H1 (cell line): ENCODE measurements around the gene KIF21A. TPM values are rescaled to one million over a fixed set of nuclear protein-coding genes. Genes with fewer than 3 reads are reported as not detected.

Source experiments
- CTCF ChIA-PET: fragments of 300-600 bp; sonication (Branson Sonifier 250); formaldehyde crosslinking; loops from one replicate; lab custom pipeline; 2021; ENCODE audit not compliant: partially characterized antibody; lab: Charles Lee
- POLR2A ChIA-PET: fragments of 300-600 bp; sonication (Branson Sonifier 250); formaldehyde crosslinking; loops from one replicate; lab custom pipeline; 2021; ENCODE audit warnings: inconsistent platforms; ENCODE audit not compliant: partially characterized antibody; lab: Charles Lee
- DNase-seq, 2 experiments: peaks; one replicate each; pipeline versions ENCODE4 v3.0.0 to v3.0.0-alpha.2; 2010 to 2022; ENCODE audit warnings: low spot score in 2 of 2, low read depth in 1 of 2, mixed read lengths in 1 of 2
- FAIRE-seq: peaks from 2 replicates; lab custom pipeline; 2011; peaks lifted over from hg19 to GRCh38; lab: Jason Lieb, UNC
- H2AFZ ChIP-seq: 2 replicates; pipeline ENCODE4 v1.8.1; 2012; ENCODE audit warnings: low read length, inconsistent platforms
- H2AK5ac ChIP-seq: 2 replicates; pipeline ENCODE4 v1.6.1; 2013; ENCODE audit warnings: low read depth, low read length
- H2BK120ac ChIP-seq: replicated peaks from 2 replicates; pipeline ENCODE3; 2013; ENCODE audit warnings: low read depth, low read length, inconsistent platforms
- H2BK12ac ChIP-seq: 2 replicates; pipeline ENCODE4 v1.6.1; 2013; ENCODE audit warnings: low read depth, low read length
- H2BK15ac ChIP-seq: 2 replicates; pipeline ENCODE4 v1.6.1; 2013; ENCODE audit warnings: low read length
- H2BK20ac ChIP-seq: 2 replicates; pipeline ENCODE4 v1.6.1; 2013; ENCODE audit warnings: low read length
- H2BK5ac ChIP-seq: 2 replicates; pipeline ENCODE4 v1.6.1; 2013; ENCODE audit warnings: low read depth, low read length
- H3K14ac ChIP-seq: 2 replicates; pipeline ENCODE4 v1.6.1; 2013; ENCODE audit warnings: inconsistent platforms; ENCODE audit not compliant: insufficient read length
- H3K18ac ChIP-seq: 2 replicates; pipeline ENCODE4 v1.6.1; 2013; ENCODE audit warnings: low read length; ENCODE audit errors: extremely low read depth
- H3K23ac ChIP-seq: 2 replicates; pipeline ENCODE4 v1.6.1; 2013; ENCODE audit warnings: inconsistent platforms; ENCODE audit not compliant: insufficient read length
- H3K23me2 ChIP-seq: 2 replicates; pipeline ENCODE4 v1.6.1; 2013; ENCODE audit warnings: low read depth, low read length
- H3K27ac ChIP-seq: 2 replicates; pipeline ENCODE4 v1.6.1; 2011; ENCODE audit warnings: low read depth, low read length, inconsistent platforms
- H3K27me3 ChIP-seq, 4 experiments: replicated peaks in 1 of 4; 1 replicate in 1 of 4; 2 replicates in 3 of 4; pipeline versions ENCODE4 v1.6.1 to v1.8.1; 2011 to 2013; ENCODE audit warnings: low read length in 3 of 4, mild to moderate bottlenecking in 3 of 4, inconsistent platforms in 2 of 4, mixed read lengths in 2 of 4, moderate library complexity in 1 of 4; ENCODE audit not compliant: control insufficient read depth in 3 of 4, insufficient read depth in 3 of 4; ENCODE audit errors: extremely low read depth in 1 of 4
- H3K36me3 ChIP-seq, 4 experiments: 2 replicates each; pipeline versions ENCODE4 v1.6.1 to v1.8.1; 2011 to 2013; ENCODE audit warnings: mild to moderate bottlenecking in 4 of 4, low read length in 3 of 4, moderate library complexity in 2 of 4, control low read depth in 1 of 4, inconsistent platforms in 1 of 4; ENCODE audit not compliant: insufficient read depth in 4 of 4, control insufficient read depth in 2 of 4
- H3K4ac ChIP-seq: replicated peaks from 2 replicates; pipeline ENCODE3; 2013; ENCODE audit warnings: low read length, low read depth, mixed read lengths, inconsistent platforms; ENCODE audit not compliant: insufficient read length
- H3K4me1 ChIP-seq, 4 experiments: replicated peaks in 1 of 4; 1 replicate in 1 of 4; 2 replicates in 3 of 4; pipeline versions ENCODE4 v1.6.1 to v1.8.1; 2011 to 2013; ENCODE audit warnings: low read length in 3 of 4, inconsistent platforms in 2 of 4, mixed read lengths in 1 of 4; ENCODE audit not compliant: insufficient read depth in 4 of 4, control insufficient read depth in 3 of 4
- H3K4me2 ChIP-seq, 2 experiments: 2 replicates each; pipeline versions ENCODE4 v1.6.1 to v1.8.1; 2011 to 2013; ENCODE audit warnings: low read depth in 2 of 2, low read length in 2 of 2, control low read depth in 1 of 2, inconsistent platforms in 1 of 2, mild to moderate bottlenecking in 1 of 2; ENCODE audit not compliant: insufficient read depth in 1 of 2
- H3K4me3 ChIP-seq, 4 experiments: fragments of 200-600, 300-600 bp in 1 of 4; sonication (generic), shearing (Covaris generic), sonication (Bioruptor Twin) in 1 of 4; 2 replicates each; pipeline versions ENCODE4 v1.5.1 to v1.8.1; 2011 to 2016; ENCODE audit warnings: low read length in 4 of 4, low read depth in 3 of 4, control low read depth in 2 of 4, inconsistent platforms in 2 of 4, mild to moderate bottlenecking in 2 of 4, mixed read lengths in 1 of 4, moderate library complexity in 1 of 4; ENCODE audit not compliant: insufficient read depth in 2 of 4; ENCODE audit errors: extremely low read depth in 1 of 4
- H3K56ac ChIP-seq: replicated peaks from 2 replicates; pipeline ENCODE3; 2013; ENCODE audit warnings: low read depth, mild to moderate bottlenecking, mixed read lengths, low read length, inconsistent platforms; ENCODE audit not compliant: insufficient read length
- H3K79me1 ChIP-seq: 2 replicates; pipeline ENCODE4 v1.6.1; 2013; ENCODE audit warnings: low read depth, low read length, control low read depth
- H3K79me2 ChIP-seq, 2 experiments: 2 replicates each; pipeline versions ENCODE4 v1.6.1 to v1.8.1; 2012 to 2013; ENCODE audit warnings: low read length in 2 of 2, mild to moderate bottlenecking in 2 of 2, inconsistent platforms in 1 of 2; ENCODE audit not compliant: insufficient read depth in 2 of 2, control insufficient read depth in 1 of 2
- H3K9ac ChIP-seq, 4 experiments: replicated peaks in 1 of 4; 1 replicate in 1 of 4; 2 replicates in 3 of 4; pipeline versions ENCODE4 v1.6.1 to v1.8.1; 2011 to 2013; ENCODE audit warnings: low read depth in 3 of 4, low read length in 3 of 4, control low read depth in 2 of 4, mild to moderate bottlenecking in 2 of 4, moderate library complexity in 2 of 4, inconsistent platforms in 1 of 4; ENCODE audit errors: extremely low read depth in 1 of 4
- H3K9me3 ChIP-seq, 2 experiments: 2 replicates each; pipeline versions ENCODE4 v1.6.1 to v1.8.1; 2012 to 2013; ENCODE audit warnings: mild to moderate bottlenecking in 2 of 2, moderate library complexity in 2 of 2, control low read depth in 1 of 2, inconsistent platforms in 1 of 2, low read depth in 1 of 2, low read length in 1 of 2, mixed read lengths in 1 of 2; ENCODE audit not compliant: insufficient read depth in 2 of 2
- H4K20me1 ChIP-seq, 2 experiments: replicated peaks in 1 of 2; 2 replicates each; pipeline versions ENCODE3 to v1.8.1; 2011 to 2013; ENCODE audit warnings: inconsistent platforms in 2 of 2, low read length in 2 of 2, mild to moderate bottlenecking in 1 of 2; ENCODE audit not compliant: insufficient read depth in 2 of 2, control insufficient read depth in 1 of 2
- H4K5ac ChIP-seq: 2 replicates; pipeline ENCODE4 v1.6.1; 2013; ENCODE audit warnings: low read length, low read depth, mixed read lengths, inconsistent platforms; ENCODE audit not compliant: insufficient read length
- H4K8ac ChIP-seq: 2 replicates; pipeline ENCODE4 v1.8.0; 2013; ENCODE audit warnings: mild to moderate bottlenecking, moderate library complexity, low read length, inconsistent platforms; ENCODE audit not compliant: insufficient read depth; ENCODE audit errors: extremely low read depth
- H4K91ac ChIP-seq: replicated peaks from 2 replicates; pipeline ENCODE3; 2013; ENCODE audit warnings: low read length, mixed read lengths, inconsistent platforms; ENCODE audit not compliant: insufficient read length
- ATF3 ChIP-seq: IDR thresholded peaks from 2 replicates; pipeline ENCODE4 v1.6.1; 2011; ENCODE audit warnings: low read depth, mild to moderate bottlenecking, low read length; ENCODE audit not compliant: insufficient read depth
- BCL11A ChIP-seq, 2 experiments: IDR thresholded peaks; one replicate each; pipeline ENCODE4 v1.6.1; 2011; ENCODE audit warnings: low read depth in 2 of 2, low read length in 2 of 2, mild to moderate bottlenecking in 2 of 2
- CBX5 ChIP-seq: fragments of 300-800, 300-1000 bp; sonication (generic); IDR thresholded peaks from 2 replicates; pipeline ENCODE4 v1.7.1; 2016; ENCODE audit warnings: antibody characterized with exemption, low read length, low read depth
- CBX8 ChIP-seq: fragments of 300-800, 300-1000 bp; sonication (generic); IDR thresholded peaks from 2 replicates; pipeline ENCODE4 v1.7.1; 2016; ENCODE audit warnings: low read depth, low read length, borderline replicate concordance
- CTBP2 ChIP-seq: IDR thresholded peaks from 2 replicates; pipeline ENCODE4 v1.7.0; 2011; ENCODE audit warnings: borderline replicate concordance, mild to moderate bottlenecking, moderate library complexity, mixed read lengths, low read length; ENCODE audit not compliant: insufficient read depth, insufficient read length
- EGR1 ChIP-seq: IDR thresholded peaks from 2 replicates; pipeline ENCODE4 v1.6.1; 2011; ENCODE audit warnings: low read depth, low read length, borderline replicate concordance
- HDAC2 ChIP-seq, 2 experiments: fragments of 300-600 bp in 1 of 2; sonication (generic) in 1 of 2; IDR thresholded peaks; 2 replicates each; pipeline ENCODE4 v1.6.1; 2011 to 2012; ENCODE audit warnings: low read depth in 2 of 2, low read length in 2 of 2, mild to moderate bottlenecking in 2 of 2, moderate library complexity in 2 of 2, borderline replicate concordance in 1 of 2, inconsistent platforms in 1 of 2
- KDM5A ChIP-seq: fragments of 200-600 bp; IDR thresholded peaks from 2 replicates; pipeline ENCODE4 v1.7.1; 2012; ENCODE audit warnings: mild to moderate bottlenecking, low read length, inconsistent platforms, mixed read lengths
- NRF1 ChIP-seq: IDR thresholded peaks from 2 replicates; pipeline ENCODE4 v1.6.1; 2011; ENCODE audit warnings: mild to moderate bottlenecking, low read depth, low read length, improper control_type of control experiment
- RFX5 ChIP-seq: IDR thresholded peaks from 2 replicates; pipeline ENCODE4 v1.6.1; 2011; ENCODE audit warnings: low read depth, low read length, improper control_type of control experiment, borderline replicate concordance
- SAP30 ChIP-seq: fragments of 300-600 bp; sonication (generic); IDR thresholded peaks from 2 replicates; pipeline ENCODE4 v1.7.1; 2012; ENCODE audit warnings: low read length, moderate library complexity, mild to moderate bottlenecking, inconsistent platforms; ENCODE audit not compliant: insufficient read depth, insufficient replicate concordance
- SP1 ChIP-seq: IDR thresholded peaks from 2 replicates; pipeline ENCODE4 v1.6.1; 2011; ENCODE audit warnings: low read depth, low read length
- TAF7 ChIP-seq: optimal IDR thresholded peaks from 2 replicates; pipeline ENCODE3; 2011; ENCODE audit warnings: low read depth, mild to moderate bottlenecking, inconsistent platforms, low read length, moderate library complexity, borderline replicate concordance
- WGBS, 2 experiments: shearing (Covaris generic) in 1 of 2; methylation state at CpG; one replicate each; pipeline versions ENCODE4 v1.1.6 to v1.1.7; 2013 to 2015; ENCODE audit warnings: low lambda C conversion rate in 2 of 2, mixed read lengths in 2 of 2, inconsistent platforms in 1 of 2, low coverage in 1 of 2, missing lambda C conversion rate in 1 of 2; ENCODE audit not compliant: insufficient replicate concordance in 2 of 2, insufficient coverage in 1 of 2, insufficient read length in 1 of 2; ENCODE audit errors: extremely low coverage in 1 of 2, missing lambda C conversion rate in 1 of 2; 5-methylcytosine and 5-hydroxymethylcytosine counted together
- polyA plus RNA-seq, 7 experiments: library from polyadenylated mRNA; depleted of rRNA in 3 of 7; stranded (reverse) in 5 of 7; unstranded in 2 of 7; fragments of >200 nt in 5 of 7; fragments of 200-250 nt in 2 of 7; gene quantifications; 1 replicate in 5 of 7; 2 replicates in 1 of 7; 4 replicates in 1 of 7; pipeline versions ENCODE4 v1.2.1 to v1.2.3, GENCODE V29; 2011 to 2013; ENCODE audit warnings: missing spikeins in 2 of 7, mixed read lengths in 2 of 7
- total RNA-seq: library from RNA; stranded (reverse); fragmentation: NEBNext Ultra II Directional; extraction: Animal tissue kit (Norgen Biotek cat#: 25700); gene quantifications from 2 replicates; pipeline ENCODE4 v1.2.1, GENCODE V29; 2021

KIF21A gene
- total and polyA plus RNA-seq, 2 of the 8 experiments (the other 6 are each of a cell fraction or from before 2014, with no cell fraction given): 10.0 to 26.0 TPM

DNA sequence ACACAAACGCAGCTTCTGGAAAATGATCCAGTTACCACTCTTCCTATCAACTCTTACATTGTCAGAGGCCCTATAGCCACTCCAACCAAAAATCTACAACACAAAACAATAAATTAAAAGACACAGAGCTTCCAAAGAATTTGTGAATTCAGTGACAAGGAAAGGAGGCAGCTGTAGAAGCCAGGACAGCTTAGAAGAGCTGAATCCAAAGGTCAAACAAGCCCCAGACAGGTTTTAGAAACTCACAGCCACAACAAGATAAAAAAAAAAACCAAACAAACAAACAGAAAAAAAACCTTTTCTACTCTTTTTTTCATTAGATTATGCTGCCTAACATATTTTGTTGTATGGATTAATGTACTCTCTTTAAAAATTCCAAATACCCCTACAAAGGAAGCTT, 94.4 kb downstream of the KIF21A start:
- Histone ChIP-seq H3K23me2 (no peaks in the 10 kb centered on the region), H3K23ac (no peak overlapping the region), H4K8ac (no peak overlapping the region), H3K4ac (no peak overlapping the region), H2BK15ac (no peak overlapping the region), H3K4me1 (0 out of 7 replicates have a peak, but pooled peaks cover 0 to 2% (median 0%) of the 10 kb centered on the region in 4 experiments), H2BK12ac (no peak overlapping the region), H2BK5ac (no peak overlapping the region), H3K4me3 (no peak overlapping the region), H4K5ac (no peak overlapping the region), H3K9ac (no peak overlapping the region), H4K91ac (no peak overlapping the region), H3K4me2 (no peak overlapping the region), H3K14ac (no peak overlapping the region), H3K56ac (no peak overlapping the region), H2BK120ac (no peak overlapping the region), H3K27me3 (no peaks in the 10 kb centered on the region), H3K27ac (no peak overlapping the region), H2AFZ (no peak overlapping the region), H2BK20ac (no peak overlapping the region), H3K9me3 (no peaks in the 10 kb centered on the region), H3K18ac (no peak overlapping the region), H3K79me1 (no peaks in the 10 kb centered on the region), H4K20me1 (no peaks in the 10 kb centered on the region), H2AK5ac (no peak overlapping the region), H3K36me3 (no peaks in the 10 kb centered on the region; a peak in 2 of 8 replicates), H3K79me2 (no peaks in the 10 kb centered on the region)
- CTCF ChIA-PET: interaction anchor here (0.6 to 1.1 kb wide), 3 partner anchors 25 to 79 kb away, joined by 3 read pairs; no protein-coding TSS in a partner anchor
- 77% methylated on average over 1 of the region's 1 CpG; no CpG with 5 or more reads in 1 of the 2 experiments for WGBS, 2 experiments
- POLR2A ChIA-PET: no interaction called here
- no peak for FAIRE-seq
- no peak for DNase-seq
- no peak for TF ChIP-seq SP1
- no peak for TF ChIP-seq BCL11A (IDR thresholded peaks at IDR 0.05; ENCODE audit: low read depth in 2 of 2, low read length in 2 of 2)
- TF ChIP-seq HDAC2 (IDR thresholded peaks at IDR 0.05; ENCODE audit: borderline replicate concordance in 1 of 2, low read depth in 2 of 2, low read length in 2 of 2): no peak
- no peak for TF ChIP-seq ATF3
- TF ChIP-seq NRF1: no peak
- TF ChIP-seq CBX8: no peak
- no peak for TF ChIP-seq RFX5
- no peak for TF ChIP-seq CBX5
- no peak for TF ChIP-seq KDM5A
- no peak for TF ChIP-seq SAP30
- no peak for TF ChIP-seq TAF7
- TF ChIP-seq EGR1: no peak
- no peak for TF ChIP-seq CTBP2
